ENCODE results near the gene SAMD10.

DNA sequence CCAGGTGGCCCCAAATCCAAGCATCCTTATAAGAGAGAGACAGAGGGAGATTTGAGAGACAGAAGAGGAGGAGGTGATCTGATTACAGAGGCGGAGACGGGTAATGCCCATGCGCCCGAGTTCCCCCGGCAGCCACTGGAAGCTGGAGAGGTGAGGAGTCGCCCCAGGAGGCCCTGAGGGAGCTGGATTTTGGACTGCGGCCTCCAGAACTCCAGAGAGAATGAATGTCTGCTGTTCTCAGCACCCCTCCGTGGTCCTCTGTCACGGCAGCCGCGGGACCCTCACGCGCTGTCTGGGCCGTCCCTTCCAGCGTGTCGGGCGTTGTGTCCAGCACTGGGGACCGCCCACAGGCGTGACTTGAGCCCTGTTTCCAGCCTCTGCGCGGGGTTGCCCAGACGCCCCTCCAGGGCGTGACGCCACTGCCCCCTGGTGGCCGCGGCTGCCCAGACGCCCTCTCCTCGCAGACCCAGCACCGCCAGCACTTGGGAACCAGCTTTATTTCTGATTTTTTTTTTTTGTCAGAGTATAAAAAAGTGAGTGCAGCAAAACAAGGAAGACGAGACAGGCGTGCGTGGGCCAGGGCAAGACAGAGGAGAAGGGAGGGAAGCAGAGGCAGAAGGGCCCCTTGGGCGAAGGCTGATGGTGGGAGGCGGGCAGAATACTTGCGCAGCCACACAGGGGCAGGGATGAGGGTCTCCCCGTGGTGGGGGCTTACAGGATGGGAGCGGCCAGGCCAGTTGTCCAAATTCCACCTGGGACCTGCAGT, 5.6 kb downstream of the SAMD10 start:
- TF ChIP-seq, protein P1, sequence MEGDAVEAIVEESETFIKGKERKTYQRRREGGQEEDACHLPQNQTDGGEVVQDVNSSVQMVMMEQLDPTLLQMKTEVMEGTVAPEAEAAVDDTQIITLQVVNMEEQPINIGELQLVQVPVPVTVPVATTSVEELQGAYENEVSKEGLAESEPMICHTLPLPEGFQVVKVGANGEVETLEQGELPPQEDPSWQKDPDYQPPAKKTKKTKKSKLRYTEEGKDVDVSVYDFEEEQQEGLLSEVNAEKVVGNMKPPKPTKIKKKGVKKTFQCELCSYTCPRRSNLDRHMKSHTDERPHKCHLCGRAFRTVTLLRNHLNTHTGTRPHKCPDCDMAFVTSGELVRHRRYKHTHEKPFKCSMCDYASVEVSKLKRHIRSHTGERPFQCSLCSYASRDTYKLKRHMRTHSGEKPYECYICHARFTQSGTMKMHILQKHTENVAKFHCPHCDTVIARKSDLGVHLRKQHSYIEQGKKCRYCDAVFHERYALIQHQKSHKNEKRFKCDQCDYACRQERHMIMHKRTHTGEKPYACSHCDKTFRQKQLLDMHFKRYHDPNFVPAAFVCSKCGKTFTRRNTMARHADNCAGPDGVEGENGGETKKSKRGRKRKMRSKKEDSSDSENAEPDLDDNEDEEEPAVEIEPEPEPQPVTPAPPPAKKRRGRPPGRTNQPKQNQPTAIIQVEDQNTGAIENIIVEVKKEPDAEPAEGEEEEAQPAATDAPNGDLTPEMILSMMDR (IDR thresholded peaks at IDR 0.05) = peak; percentile 97 to 98 (median 98)
- no peak for TF ChIP-seq POLR2A (IDR thresholded peaks at IDR 0.05)

All from testis (tissue), 2 donors.